ENCODE data around the gene ADARB1. TPM values are rescaled to one million over a fixed set of nuclear protein-coding genes. Genes with fewer than 3 reads are reported as not detected.

Gene ADARB1
- total RNA-seq, 2 experiments from 2014 or later = 27.5 to 28.6 TPM

- no peak overlapping the region for H3K4me3 Mint-ChIP-seq
- Histone ChIP-seq H3K36me3 (ENCODE audit: insufficient read depth, low read length) (peaks cover 10% of the 10 kb centered on the region), H3K27ac (ENCODE audit: low read depth in 1 of 2, low read length in 2 of 2) (no peak overlapping the region), H3K27me3 (ENCODE audit: control insufficient read depth in 1 of 2, insufficient read depth in 2 of 2, low read length in 2 of 2) (no peaks in the 10 kb centered on the region), H3K4me1 (ENCODE audit: insufficient read depth, low read length) (peaks cover 18% of the 10 kb centered on the region), H3K4me3 (ENCODE audit: low read length) (no peak overlapping the region), H3K9me3 (ENCODE audit: control insufficient read depth in 1 of 2, insufficient read depth in 1 of 2, low read length in 2 of 2) (no peaks in the 10 kb centered on the region)
- CTCF ChIA-PET = no interaction called here
- POLR2A ChIA-PET = no interaction called here
- no peaks in the 10 kb centered on the region for H3K9me3 Mint-ChIP-seq
- ATAC-seq (ENCODE audit: poor library complexity) = peak; percentile 61
- no peak for TF ChIP-seq CTCF (IDR thresholded peaks at IDR 0.05)
- H3K27ac Mint-ChIP-seq = peak overlapping the region; percentile 32
- DNase-seq = peak in 2 of 14 experiments; percentile 9 to 19
- peaks cover 30% of the 10 kb centered on the region for H3K36me3 Mint-ChIP-seq (ENCODE audit: low read depth)
- H3K27me3 Mint-ChIP-seq = no peaks in the 10 kb centered on the region
- H3K4me1 Mint-ChIP-seq (ENCODE audit: low read depth) = peaks cover 44% of the 10 kb centered on the region
- intact Hi-C loops (cut with DNase I, micrococcal nuclease) = no loop called here
Observed at GRCh38 chr21:45169001-45169400, 94.6 kb downstream of the ADARB1 start.

- Histone ChIP-seq H3K9me3 (ENCODE audit: control insufficient read depth in 1 of 2, insufficient read depth in 1 of 2, low read length in 2 of 2) (no peaks in the 10 kb centered on the region), H3K27me3 (ENCODE audit: control insufficient read depth in 1 of 2, insufficient read depth in 2 of 2, low read length in 2 of 2) (no peaks in the 10 kb centered on the region), H3K4me3 (ENCODE audit: low read length) (no peak overlapping the region), H3K27ac (ENCODE audit: low read depth in 1 of 2, low read length in 2 of 2) (no peak overlapping the region), H3K4me1 (ENCODE audit: insufficient read depth, low read length) (peaks cover 18% of the 10 kb centered on the region), H3K36me3 (ENCODE audit: insufficient read depth, low read length) (peaks cover 10% of the 10 kb centered on the region)
- intact Hi-C loops (cut with DNase I, micrococcal nuclease) = no loop called here
- no peak overlapping the region for H3K4me3 Mint-ChIP-seq
- TF ChIP-seq CTCF (IDR thresholded peaks at IDR 0.05) = no peak
- H3K4me1 Mint-ChIP-seq (ENCODE audit: low read depth) = peaks cover 44% of the 10 kb centered on the region
- no peaks in the 10 kb centered on the region for H3K27me3 Mint-ChIP-seq
- ATAC-seq (ENCODE audit: poor library complexity) (no peak), DNase-seq (no peak)
- H3K36me3 Mint-ChIP-seq (ENCODE audit: low read depth) = peaks cover 30% of the 10 kb centered on the region
- CTCF ChIA-PET = no interaction called here
- H3K27ac Mint-ChIP-seq = no peak overlapping the region
- POLR2A ChIA-PET = no interaction called here
- no peaks in the 10 kb centered on the region for H3K9me3 Mint-ChIP-seq
Observed at GRCh38 chr21:45169682-45170081, 95.3 kb downstream of the ADARB1 start.

DNA sequence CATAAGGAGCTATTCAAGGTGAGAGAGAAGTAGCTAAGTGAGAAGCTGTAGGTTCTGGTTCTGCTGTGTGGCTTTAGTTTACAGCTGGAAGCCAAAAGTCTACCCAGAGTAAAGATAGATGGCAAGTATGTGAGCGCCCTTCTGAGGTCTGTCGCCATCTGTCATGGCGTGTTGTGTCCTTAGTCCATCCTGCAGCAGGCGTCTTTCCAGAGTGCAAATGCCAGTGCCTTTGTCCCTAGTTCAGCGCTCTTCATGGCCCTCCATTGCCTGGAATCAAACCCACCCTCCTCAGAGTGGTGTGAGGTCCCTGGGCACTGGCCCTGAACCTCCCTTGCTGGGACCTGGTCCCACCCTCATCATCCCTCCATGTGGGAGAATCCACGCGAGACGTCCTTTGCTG lies 96.6 kb downstream of the ADARB1 start:
- H3K27me3 Mint-ChIP-seq = no peaks in the 10 kb centered on the region
- ATAC-seq (ENCODE audit: poor library complexity) = no peak
- no peak overlapping the region for H3K27ac ChIP-seq (ENCODE audit: low read depth in 1 of 2, low read length in 2 of 2)
- CTCF ChIA-PET = no interaction called here
- H3K36me3 Mint-ChIP-seq (ENCODE audit: low read depth) = peaks cover 34% of the 10 kb centered on the region
- H3K27ac Mint-ChIP-seq = no peak overlapping the region
- no peak overlapping the region for H3K4me3 Mint-ChIP-seq
- peaks cover 18% of the 10 kb centered on the region for H3K4me1 ChIP-seq (ENCODE audit: insufficient read depth, low read length)
- H3K9me3 Mint-ChIP-seq = no peaks in the 10 kb centered on the region
- no peak overlapping the region for H3K4me3 ChIP-seq (ENCODE audit: low read length)
- POLR2A ChIA-PET = no interaction called here
- H3K27me3 ChIP-seq (ENCODE audit: control insufficient read depth in 1 of 2, insufficient read depth in 2 of 2, low read length in 2 of 2) = no peaks in the 10 kb centered on the region
- no peak for TF ChIP-seq CTCF (IDR thresholded peaks at IDR 0.05)
- DNase-seq = no peak
- intact Hi-C loops (cut with DNase I, micrococcal nuclease) = no loop called here
- peaks cover 0 to 3% of the 10 kb centered on the region in 2 experiments for H3K9me3 ChIP-seq (ENCODE audit: control insufficient read depth in 1 of 2, insufficient read depth in 1 of 2, low read length in 2 of 2)
- H3K36me3 ChIP-seq (ENCODE audit: insufficient read depth, low read length) = peaks cover 14% of the 10 kb centered on the region
- H3K4me1 Mint-ChIP-seq (ENCODE audit: low read depth) = peaks cover 44% of the 10 kb centered on the region

Data from CD4-positive, alpha-beta T cell (primary cell).